NCI-H774 (cell line): ENCODE results near the gene SLC30A5.

Source experiments
- DNase-seq: peaks from one replicate; lab custom pipeline; 2025; lab: John Stamatoyannopoulos, UW

SLC30A5 gene

GRCh38 chr5:69167493-69167855, 73.7 kb downstream of the SLC30A5 start:
- no peak for DNase-seq

- DNase-seq = no peak
Measured at GRCh38 chr5:69167929-69168328, 74.1 kb downstream of the SLC30A5 start.

- DNase-seq = no peak
Measured at GRCh38 chr5:69170495-69170894, 76.7 kb downstream of the SLC30A5 start.

GRCh38 chr5:69170969-69171368, 77.2 kb downstream of the SLC30A5 start:
- no peak for DNase-seq
